AG09309 (cell line): ENCODE data around the gene PCYT2.

Experiments used
- DNase-seq: peaks from one replicate; pipeline ENCODE4 v3.0.0-alpha.2; 2010; ENCODE audit warnings: low read depth
- H3K4me3 ChIP-seq: 2 replicates; pipeline ENCODE4 v1.5.1; 2011; ENCODE audit warnings: mild to moderate bottlenecking, low read depth, low read length, moderate library complexity; ENCODE audit not compliant: control insufficient read depth
- TF ChIP-seq, protein P1 (sequence below): IDR thresholded peaks from 2 replicates; pipeline ENCODE4 v1.5.1; 2011; ENCODE audit warnings: mild to moderate bottlenecking, low read depth, low read length, inconsistent platforms; ENCODE audit not compliant: insufficient read depth, control insufficient read depth; ENCODE audit errors: missing control alignments

Gene PCYT2

DNA sequence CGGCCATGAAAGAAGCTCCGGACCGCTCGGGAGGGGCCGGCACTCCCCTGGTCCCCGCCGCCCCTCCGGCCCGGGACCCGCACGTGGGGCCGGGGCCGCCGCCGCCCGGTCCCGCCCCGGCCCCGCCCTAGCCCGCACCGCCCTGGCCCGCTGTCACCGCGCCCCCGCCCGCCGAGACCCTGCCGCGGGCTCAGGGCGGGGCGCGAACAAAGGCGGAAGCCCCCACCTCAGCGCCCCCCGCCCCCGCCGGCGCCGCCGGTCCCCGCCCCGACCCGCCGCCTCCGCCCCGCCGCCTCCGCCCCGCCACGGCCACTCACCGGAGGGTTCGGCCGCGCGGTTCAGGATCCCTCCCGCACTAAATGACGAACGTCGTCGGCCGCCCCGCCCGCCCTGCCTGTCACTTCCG, 40.2 kb downstream of the PCYT2 start, which contains the start of gene ARHGDIA:
Gene ARHGDIA, minus strand, starts transcription at position 357 of the 406 bp plus-strand sequence. CDS start 1,407 bp downstream, outside the sequence.
- DNase-seq = no peak
- peak within 1 kb of the TSS; percentile 75 for H3K4me3 ChIP-seq
- TF ChIP-seq, protein P1, sequence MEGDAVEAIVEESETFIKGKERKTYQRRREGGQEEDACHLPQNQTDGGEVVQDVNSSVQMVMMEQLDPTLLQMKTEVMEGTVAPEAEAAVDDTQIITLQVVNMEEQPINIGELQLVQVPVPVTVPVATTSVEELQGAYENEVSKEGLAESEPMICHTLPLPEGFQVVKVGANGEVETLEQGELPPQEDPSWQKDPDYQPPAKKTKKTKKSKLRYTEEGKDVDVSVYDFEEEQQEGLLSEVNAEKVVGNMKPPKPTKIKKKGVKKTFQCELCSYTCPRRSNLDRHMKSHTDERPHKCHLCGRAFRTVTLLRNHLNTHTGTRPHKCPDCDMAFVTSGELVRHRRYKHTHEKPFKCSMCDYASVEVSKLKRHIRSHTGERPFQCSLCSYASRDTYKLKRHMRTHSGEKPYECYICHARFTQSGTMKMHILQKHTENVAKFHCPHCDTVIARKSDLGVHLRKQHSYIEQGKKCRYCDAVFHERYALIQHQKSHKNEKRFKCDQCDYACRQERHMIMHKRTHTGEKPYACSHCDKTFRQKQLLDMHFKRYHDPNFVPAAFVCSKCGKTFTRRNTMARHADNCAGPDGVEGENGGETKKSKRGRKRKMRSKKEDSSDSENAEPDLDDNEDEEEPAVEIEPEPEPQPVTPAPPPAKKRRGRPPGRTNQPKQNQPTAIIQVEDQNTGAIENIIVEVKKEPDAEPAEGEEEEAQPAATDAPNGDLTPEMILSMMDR = no peak

DNA sequence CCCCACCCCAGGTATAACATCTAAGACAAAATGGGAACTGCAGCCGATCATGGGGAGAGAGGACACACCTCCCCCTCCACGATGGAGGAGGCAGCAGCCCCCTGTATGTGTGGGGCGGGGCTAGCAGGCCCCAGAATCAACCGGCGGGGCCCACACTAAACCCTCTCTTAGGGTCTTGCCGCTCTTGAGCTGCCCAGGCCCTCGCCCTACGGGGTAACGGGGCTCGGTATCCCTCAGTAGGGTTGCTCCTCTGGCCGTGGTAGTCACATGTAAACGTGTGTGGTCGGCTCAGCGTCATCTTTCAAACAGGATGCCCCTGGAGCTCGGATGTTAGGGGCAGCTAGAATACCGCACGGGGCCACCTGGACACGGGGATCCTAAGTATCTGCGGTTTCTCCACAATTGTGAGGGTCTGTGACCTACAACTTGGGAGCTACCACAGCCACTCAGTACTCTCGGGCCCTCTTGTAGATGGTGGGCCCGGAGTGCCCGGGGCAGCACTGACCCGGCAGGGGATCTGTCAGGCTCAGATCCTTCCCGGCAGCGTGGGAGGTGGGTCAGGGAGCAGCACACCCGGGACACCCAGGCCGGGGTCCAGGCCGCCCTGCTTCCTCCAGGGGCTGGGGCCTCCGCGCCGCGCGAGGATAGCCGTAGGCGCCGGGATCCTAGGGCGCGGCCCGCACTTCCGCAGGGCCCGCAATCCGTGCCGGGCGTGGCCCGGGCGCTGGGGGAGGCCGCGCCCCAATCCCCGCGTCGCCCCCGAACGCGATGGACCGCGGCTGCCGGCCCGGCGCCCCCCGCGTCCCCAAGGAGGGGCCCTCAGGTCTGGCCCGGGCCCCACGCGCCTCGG, 40.8 kb downstream of the PCYT2 start:
- TF ChIP-seq, protein P1 = no peak
- DNase-seq = no peak

DNA sequence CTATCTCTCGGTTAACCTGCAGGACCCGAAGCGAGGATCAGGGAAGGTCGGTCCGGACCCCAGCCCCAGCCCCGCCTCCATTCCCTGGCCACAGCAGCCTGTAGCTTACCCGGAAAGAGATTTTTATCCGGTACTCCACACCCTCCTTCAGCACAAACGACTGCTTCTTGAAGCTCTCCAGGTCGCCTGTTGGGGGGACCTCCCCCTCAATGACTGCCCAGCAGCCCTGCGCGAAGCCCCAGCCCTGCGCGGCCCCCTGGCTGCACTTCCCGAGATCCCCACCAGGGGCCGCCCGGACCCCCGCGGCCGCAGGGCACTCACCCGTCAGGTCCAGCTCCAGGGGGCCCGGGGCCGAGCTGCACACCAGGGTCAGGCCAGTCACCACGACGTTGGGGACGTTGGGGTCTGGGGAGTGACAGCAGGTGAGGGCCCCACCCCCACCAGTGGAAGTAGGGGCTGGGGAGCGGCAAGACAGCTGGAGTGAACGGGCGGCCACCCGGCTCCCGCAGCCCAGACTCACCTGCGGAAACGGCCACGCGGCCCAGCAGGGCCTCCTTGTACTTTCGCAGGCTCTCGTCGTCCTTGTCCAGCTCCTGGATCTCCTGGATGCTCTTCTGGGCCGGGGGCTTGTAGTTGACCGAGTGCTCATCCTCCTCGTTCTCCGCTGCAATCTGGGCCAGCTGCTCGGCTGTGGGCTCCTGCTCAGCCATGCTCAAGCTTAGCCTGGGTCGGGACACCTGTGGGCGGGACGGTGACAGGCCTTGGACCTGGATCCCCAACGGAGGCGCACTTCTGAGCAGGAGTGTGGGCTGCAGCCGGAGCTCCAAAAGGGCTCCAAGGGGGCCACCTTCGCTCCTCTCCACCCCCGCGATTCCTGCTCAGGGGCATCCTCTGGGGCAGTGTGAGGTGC, 41.7 kb downstream of the PCYT2 start:
- no peak for DNase-seq
- peak overlapping the region; percentile 75 for H3K4me3 ChIP-seq
- TF ChIP-seq, protein P1 = peak; percentile 81

More for the DNA sequence above, 40.8 kb downstream of the PCYT2 start:
- H3K4me3 ChIP-seq = peak overlapping the region; percentile 75

DNA sequence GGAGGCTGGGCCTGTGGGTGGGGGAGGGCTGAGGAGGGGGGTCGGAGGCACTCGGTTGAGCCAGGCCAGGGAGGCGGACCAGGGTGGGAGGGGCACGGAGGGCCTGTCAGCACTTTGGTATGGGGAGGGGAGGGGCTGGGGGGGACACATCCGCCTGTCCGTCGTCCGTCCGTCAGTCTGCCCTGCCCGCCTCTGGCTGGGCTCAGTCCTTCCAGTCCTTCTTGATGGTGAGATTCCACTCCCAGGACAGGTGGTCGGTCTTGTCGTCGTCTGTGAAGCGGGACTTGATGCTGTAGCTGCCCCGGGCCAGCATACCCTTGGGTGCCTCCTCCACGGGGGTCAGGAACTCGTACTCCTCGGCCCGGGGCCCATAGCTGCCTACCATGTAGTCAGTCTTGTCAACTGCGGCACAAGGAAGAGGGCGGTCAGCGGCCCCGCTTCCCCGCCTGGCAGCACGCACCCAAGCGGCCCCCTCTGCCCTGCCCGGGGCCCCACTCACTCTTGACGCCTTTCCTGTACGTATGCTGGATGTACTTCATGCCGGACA, 42.5 kb downstream of the PCYT2 start:
- peak overlapping the region; percentile 75 for H3K4me3 ChIP-seq
- peak; percentile 66 for DNase-seq

DNA sequence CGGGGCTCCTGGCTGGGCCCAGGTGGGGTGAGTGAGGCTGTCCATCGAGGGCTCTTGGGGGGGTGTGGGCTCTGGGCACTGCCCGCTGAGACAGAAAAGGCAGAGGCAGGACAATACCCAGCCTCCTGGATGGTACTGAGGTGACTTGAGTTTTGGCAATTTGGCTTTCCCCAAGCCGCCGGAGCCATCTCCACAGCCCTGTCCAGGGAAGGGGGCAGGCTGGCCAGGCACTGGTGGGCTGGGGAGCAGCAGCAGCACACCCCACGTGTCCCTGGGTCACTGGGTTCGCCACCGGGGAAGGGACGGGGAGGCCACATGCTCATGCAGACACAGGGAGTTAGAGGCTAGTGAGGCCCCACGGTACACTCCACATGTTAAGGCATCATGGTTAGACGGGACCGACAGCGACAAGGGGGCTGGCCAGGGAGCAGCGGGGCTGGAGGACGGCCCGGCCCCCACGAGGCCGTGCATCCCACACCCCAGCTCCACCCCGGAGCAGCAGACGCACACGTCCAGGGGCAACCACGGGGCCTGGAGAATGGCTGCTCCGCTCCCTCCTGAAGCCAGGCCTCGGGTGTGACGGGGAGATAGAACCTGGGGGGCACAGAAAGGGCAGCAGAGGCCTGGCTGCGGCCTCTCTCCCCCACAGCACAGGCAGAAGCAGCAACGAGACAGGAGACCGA, 43.1 kb downstream of the PCYT2 start:
- no peak overlapping the region for H3K4me3 ChIP-seq
- DNase-seq = no peak
- TF ChIP-seq, protein P1 = no peak

More for the DNA sequence above, 42.5 kb downstream of the PCYT2 start:
- TF ChIP-seq, protein P1 = no peak
